ENCODE measurements around the gene SHLD1.

Gene SHLD1

DNA sequence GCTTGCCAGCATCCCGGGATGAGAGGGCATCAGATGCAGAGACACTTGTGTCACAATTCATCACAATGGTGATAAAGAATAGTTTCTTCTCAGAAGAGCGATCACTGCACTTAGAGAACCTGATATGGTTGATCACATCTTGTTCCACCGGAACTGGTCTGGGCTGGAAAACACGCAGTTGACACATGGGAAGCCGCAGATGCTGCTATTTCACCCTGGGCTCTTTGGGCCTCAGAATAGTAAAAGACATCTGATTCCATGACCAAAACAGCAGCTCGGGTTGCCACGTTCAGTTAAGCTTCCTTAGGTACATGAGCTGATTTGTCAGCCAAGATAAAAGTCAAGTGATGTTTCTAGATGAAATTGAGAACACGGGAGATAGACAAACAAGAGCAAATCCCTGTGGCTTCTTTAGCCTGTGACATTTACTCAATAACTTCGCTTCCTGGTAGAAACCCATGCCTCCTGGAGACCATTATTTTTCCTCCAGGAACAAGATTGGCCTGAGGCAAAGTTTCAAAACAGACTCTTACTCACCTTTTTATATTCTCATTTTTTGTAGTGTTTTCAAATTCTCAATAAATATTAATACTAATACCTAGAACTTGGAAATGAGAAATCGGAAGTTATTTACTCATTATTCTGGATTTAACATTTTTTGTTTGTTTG is 140.7 kb downstream of the SHLD1 start:
- no peak overlapping the region for H3K4me3 ChIP-seq (ENCODE audit: control insufficient read depth, low read depth, low read length)
- TF ChIP-seq, protein P1, sequence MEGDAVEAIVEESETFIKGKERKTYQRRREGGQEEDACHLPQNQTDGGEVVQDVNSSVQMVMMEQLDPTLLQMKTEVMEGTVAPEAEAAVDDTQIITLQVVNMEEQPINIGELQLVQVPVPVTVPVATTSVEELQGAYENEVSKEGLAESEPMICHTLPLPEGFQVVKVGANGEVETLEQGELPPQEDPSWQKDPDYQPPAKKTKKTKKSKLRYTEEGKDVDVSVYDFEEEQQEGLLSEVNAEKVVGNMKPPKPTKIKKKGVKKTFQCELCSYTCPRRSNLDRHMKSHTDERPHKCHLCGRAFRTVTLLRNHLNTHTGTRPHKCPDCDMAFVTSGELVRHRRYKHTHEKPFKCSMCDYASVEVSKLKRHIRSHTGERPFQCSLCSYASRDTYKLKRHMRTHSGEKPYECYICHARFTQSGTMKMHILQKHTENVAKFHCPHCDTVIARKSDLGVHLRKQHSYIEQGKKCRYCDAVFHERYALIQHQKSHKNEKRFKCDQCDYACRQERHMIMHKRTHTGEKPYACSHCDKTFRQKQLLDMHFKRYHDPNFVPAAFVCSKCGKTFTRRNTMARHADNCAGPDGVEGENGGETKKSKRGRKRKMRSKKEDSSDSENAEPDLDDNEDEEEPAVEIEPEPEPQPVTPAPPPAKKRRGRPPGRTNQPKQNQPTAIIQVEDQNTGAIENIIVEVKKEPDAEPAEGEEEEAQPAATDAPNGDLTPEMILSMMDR (IDR thresholded peaks at IDR 0.05; ENCODE audit: control insufficient read depth, insufficient read depth, low read depth, low read length, missing control alignments): no peak
- DNase-seq (ENCODE audit: low read depth): no peak

DNA sequence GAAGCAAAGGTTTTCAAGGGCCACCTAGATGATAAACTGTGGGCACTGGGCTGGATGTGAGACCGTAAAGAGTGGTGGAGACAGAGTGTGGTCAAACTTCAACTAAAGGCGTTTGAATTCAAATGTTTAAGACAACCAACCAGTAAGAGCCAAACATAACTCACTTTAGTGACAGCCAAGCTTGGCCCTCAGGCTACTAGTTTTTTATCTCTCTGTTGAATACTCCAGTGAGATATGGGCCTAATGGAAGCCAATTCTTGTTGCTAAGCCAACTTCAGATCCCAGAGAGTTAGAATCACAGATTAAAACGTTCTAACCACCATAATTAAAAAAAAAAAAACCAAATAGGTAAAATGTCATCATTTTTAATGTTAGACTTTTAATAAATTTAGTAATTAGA is 142.9 kb downstream of the SHLD1 start:
- H3K4me3 ChIP-seq (ENCODE audit: control insufficient read depth, low read depth, low read length): no peak overlapping the region
- TF ChIP-seq, protein P1 (IDR thresholded peaks at IDR 0.05; ENCODE audit: control insufficient read depth, insufficient read depth, low read depth, low read length, missing control alignments): no peak
- no peak for DNase-seq (ENCODE audit: low read depth)

- no peak for DNase-seq (ENCODE audit: low read depth)
- H3K4me3 ChIP-seq (ENCODE audit: control insufficient read depth, low read depth, low read length): no peak overlapping the region
- TF ChIP-seq, protein P1 (IDR thresholded peaks at IDR 0.05; ENCODE audit: control insufficient read depth, insufficient read depth, low read depth, low read length, missing control alignments): no peak
Measured at GRCh38 chr20:5893621-5894020, 143.4 kb downstream of the SHLD1 start.

DNA sequence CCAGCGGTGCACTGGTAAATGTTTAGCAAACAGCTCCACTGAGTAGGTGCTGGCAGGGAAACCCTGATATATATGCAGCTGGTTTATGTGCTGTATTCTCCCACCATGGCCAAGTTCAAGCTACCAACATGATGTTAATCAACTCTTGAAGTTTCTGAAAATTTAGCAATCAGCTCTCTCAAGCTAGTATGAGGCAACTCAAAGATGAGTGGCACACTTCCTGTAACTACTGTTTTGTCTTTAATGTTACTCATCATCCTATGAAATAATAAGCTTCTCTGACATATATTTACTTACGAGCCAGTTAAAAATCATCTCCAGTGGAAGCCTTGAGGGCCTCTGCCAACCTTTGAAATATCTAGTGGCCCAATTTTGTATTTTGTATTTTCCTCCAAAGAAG is 145.4 kb downstream of the SHLD1 start:
- H3K4me3 ChIP-seq (ENCODE audit: control insufficient read depth, low read depth, low read length): no peak overlapping the region
- DNase-seq (ENCODE audit: low read depth): no peak
- TF ChIP-seq, protein P1 (IDR thresholded peaks at IDR 0.05; ENCODE audit: control insufficient read depth, insufficient read depth, low read depth, low read length, missing control alignments): no peak

DNA sequence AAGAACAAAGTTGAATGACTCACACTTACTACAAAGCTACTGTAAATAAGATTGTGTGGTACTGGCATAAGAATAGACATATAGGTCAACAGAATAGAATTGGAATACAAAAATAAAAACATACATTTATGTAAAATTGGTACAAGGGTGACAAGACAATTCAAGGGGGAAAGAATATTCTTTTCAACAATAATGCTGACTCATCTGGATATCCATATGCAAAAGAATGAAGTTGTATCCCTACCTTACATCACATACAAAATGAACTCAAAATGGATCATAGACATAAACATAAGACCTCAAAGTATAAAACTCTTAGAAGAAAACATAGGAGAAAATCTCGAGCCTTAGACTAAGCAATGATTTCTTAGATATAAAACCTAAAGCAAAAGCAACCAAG is 149.2 kb downstream of the SHLD1 start:
- H3K4me3 ChIP-seq (ENCODE audit: control insufficient read depth, low read depth, low read length): no peak overlapping the region
- TF ChIP-seq, protein P1 (IDR thresholded peaks at IDR 0.05; ENCODE audit: control insufficient read depth, insufficient read depth, low read depth, low read length, missing control alignments): no peak
- DNase-seq (ENCODE audit: low read depth): no peak

DNA sequence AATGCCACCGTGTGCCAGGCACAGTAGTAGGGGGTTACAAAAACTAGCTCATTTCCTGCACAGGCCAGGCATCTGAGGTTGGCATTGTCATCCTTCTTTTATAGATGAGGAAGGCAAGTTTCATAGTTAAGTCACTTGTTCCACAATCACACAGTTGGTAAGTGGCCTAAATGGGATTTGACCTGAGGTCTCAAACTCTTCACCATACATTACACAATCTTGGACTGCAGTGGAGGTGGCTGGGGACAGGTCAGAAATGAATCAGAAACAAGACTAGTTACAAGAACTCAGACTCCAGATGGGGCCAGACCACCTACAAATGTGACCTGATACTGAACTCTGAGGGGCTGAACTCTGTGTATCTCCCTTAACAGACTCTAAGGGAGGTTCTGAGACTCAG is 150.7 kb downstream of the SHLD1 start:
- TF ChIP-seq, protein P1 (IDR thresholded peaks at IDR 0.05; ENCODE audit: control insufficient read depth, insufficient read depth, low read depth, low read length, missing control alignments): no peak
- DNase-seq (ENCODE audit: low read depth): no peak
- H3K4me3 ChIP-seq (ENCODE audit: control insufficient read depth, low read depth, low read length): no peak overlapping the region
